ENCODE data around the gene RGS6. TPM values are rescaled to one million over a fixed set of nuclear protein-coding genes. Genes with fewer than 3 reads are reported as not detected.
A peak's percentile ranks its signal among the peaks of the same experiment; 100 is the strongest.

Gene RGS6
- total RNA-seq, 1 donor from 2014 or later, result 26.1 TPM

DNA sequence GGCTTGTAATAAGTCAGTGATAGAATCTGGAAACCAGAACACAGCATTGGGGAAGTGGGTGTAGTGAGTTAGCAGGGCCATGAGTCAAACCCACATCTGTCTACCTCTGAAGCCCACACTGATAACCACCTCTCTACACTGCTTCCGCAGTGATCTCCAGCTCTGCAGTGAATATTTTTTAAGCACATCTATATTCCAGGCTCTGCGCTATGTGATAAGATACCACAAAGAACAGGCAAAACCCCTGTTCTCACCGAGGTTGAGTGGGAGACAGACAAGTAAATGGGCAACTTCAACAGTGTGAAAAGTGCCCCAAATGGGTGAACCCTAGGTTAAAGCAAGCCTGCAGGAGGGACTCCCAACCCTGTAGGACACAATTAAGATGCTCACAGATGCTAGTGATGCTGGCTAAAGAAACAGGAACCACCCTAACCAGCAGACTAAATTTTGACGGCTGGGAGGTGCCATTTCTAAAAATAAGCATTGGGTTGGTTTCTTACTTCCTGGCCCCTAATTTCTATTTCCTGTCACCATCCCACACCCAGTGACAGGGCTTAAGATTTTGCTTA, 586.7 kb downstream of the RGS6 start:
- ATAC-seq (ENCODE audit: poor library complexity) (no peak), DNase-seq (no peak)
- intact Hi-C loops (cut with DNase I), result no loop called here

- intact Hi-C loops (cut with DNase I), result no loop called here
- no peak for ATAC-seq (ENCODE audit: poor library complexity)
- no peak for DNase-seq
Observed at GRCh38 chr14:72519543-72519942, 587.3 kb downstream of the RGS6 start.

DNA sequence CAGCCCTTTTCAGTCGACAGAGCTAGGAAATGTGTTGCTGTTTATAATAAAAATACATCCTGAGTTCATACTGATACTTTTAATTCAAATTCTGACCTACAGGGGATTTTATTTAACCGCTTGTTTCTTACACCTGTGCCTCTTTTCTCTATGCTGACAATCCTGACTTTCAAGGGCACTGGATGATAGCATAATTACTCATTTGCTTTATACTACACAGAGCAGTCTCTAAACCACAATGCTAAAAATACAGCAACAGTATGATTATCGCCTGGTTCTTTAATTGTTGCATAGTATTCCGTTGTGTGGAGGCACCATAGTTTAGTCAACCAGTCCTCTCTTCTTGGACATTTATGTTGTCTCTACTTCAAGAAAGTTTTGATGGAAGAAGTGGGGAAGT, 588.8 kb downstream of the RGS6 start:
- no peak for ATAC-seq (ENCODE audit: poor library complexity)
- intact Hi-C loops (cut with DNase I), result no loop called here
- no peak for DNase-seq

DNA sequence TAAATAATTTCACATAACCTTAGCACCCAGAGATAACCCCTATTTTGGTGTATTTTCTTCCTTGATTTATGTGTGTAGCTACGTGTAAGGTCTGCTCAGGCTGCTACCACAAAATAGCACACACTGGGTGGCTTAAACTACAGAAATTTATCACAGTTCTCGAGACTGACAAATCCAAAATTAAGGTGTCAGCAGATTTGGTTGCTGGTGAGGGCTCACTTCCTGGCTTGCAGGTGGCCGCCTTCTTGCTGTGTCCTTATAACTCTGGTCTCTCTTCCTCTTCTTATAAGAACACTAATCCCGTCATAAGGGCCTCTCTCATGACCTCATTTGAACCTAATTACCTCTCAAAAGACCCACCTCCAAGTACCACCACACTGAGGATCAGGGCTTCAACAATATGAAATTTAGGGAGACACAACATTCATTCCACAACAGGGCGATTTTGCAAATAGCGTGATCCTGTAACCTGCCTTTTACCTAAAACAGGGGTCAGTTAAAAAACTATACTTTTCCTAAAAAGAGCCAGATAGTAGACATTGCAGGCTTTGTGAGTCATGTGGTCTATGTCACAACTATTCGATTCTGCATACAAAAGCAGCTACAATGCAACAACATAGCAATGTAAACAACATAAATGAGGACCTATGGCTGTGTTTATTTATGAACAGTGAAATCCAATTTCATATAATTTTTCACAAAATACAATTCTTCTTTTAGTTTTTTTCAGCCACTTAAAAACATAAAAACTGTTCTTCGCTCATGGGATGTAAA, 589.9 kb downstream of the RGS6 start:
- no peak for ATAC-seq (ENCODE audit: poor library complexity)
- intact Hi-C loops (cut with DNase I), result no loop called here
- no peak for DNase-seq

DNA sequence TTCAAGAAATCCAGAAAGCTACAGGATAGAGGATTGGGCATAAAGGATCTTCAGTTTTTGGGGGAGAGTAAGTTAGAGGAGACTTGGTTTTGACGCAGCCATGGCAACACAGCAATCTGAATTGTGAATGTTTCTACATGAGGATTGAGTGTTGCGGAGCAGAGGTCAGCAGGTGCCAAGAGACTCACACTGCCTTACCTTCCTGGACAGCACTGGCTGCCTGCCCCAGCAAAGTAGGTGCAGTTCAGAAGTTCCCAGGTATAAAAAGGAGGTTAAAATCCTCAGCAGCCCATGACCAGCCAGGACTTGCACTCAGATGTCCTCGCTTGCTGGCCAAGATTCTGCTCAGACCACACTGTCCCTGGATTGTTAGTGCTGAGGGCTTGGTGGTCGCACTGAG, 590.6 kb downstream of the RGS6 start:
- DNase-seq (no peak), ATAC-seq (ENCODE audit: poor library complexity) (no peak)
- intact Hi-C loops (cut with DNase I), result no loop called here

- intact Hi-C loops (cut with DNase I), result no loop called here
- peak; percentile 14 for ATAC-seq (ENCODE audit: poor library complexity)
- no peak for DNase-seq
Observed at GRCh38 chr14:72523424-72524294, 591.4 kb downstream of the RGS6 start.

GRCh38 chr14:72524295-72524629, 592.0 kb downstream of the RGS6 start:
- DNase-seq (no peak), ATAC-seq (ENCODE audit: poor library complexity) (no peak)
- intact Hi-C loops (cut with DNase I), result no loop called here

GRCh38 chr14:72525087-72525915, 593.1 kb downstream of the RGS6 start:
- intact Hi-C loops (cut with DNase I), result no loop called here
- ATAC-seq (ENCODE audit: poor library complexity), result no peak
- DNase-seq, result no peak

DNA sequence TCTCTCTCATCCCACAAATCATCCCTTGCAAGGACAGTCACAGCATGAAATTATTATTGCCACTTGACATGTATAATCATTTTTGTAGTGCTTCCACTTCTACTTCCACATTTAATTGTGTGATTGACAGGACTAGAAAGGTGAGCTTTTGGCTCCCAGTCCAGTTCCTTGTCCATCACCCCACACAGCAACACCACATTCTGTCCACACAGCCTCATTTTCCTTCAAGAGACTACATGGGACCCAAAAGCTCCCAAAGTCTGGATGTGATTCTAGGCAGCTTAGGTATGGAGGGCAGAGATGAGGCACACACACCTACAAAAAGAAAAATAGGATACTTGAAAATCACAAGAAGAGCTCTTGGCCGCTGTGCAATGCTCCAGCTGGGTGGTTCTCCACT, 595.4 kb downstream of the RGS6 start:
- intact Hi-C loops (cut with DNase I), result no loop called here
- ATAC-seq (ENCODE audit: poor library complexity), result no peak
- DNase-seq, result no peak

- no peak for ATAC-seq (ENCODE audit: poor library complexity)
- intact Hi-C loops (cut with DNase I), result no loop called here
- DNase-seq, result no peak
Observed at GRCh38 chr14:72528059-72528862, 596.0 kb downstream of the RGS6 start.

DNA sequence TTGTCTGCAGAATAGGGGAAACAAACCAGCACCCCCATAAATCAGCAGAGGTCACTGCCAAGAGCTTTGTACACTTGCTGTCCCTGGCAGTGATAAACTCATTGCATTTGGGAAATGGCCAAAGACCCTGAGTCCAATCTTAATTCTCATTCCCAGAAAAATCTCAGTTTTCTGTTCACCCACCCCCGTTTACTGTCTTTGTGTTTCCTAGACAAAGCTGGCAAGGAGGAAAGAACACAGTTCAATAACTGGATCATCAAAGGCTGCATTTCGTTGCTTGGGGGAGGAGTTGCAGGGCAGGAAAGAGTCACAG, 596.6 kb downstream of the RGS6 start:
- no peak for DNase-seq
- intact Hi-C loops (cut with DNase I), result no loop called here

GRCh38 chr14:72532686-72533454, 600.6 kb downstream of the RGS6 start:
- intact Hi-C loops (cut with DNase I), result no loop called here
- no peak for DNase-seq
- no peak for ATAC-seq (ENCODE audit: poor library complexity)

More for the DNA sequence above, 596.6 kb downstream of the RGS6 start:
- ATAC-seq (ENCODE audit: poor library complexity), result no peak

DNA sequence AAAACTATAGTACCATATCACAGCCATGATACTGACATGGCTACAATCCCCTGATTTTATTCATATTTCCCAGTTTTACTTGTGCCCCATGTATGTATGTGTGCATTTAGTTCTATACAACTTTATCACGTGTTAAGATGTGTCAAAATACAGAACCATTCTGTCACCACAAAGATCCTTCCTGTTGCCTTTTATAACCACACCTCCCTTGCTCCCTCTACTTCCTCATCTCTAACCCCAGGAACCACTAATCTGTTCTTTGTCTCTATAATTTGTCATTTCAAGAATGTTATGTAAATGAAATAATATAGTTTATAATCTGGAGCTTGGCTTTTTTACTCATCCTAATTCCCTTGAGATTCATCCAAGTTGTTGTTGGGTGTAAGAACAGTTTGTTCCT, 603.3 kb downstream of the RGS6 start:
- DNase-seq (no peak), ATAC-seq (ENCODE audit: poor library complexity) (no peak)
- intact Hi-C loops (cut with DNase I), result no loop called here

GRCh38 chr14:72538387-72538786, 606.2 kb downstream of the RGS6 start:
- intact Hi-C loops (cut with DNase I), result no loop called here
- ATAC-seq (ENCODE audit: poor library complexity) (no peak), DNase-seq (no peak)

GRCh38 chr14:72539661-72540315, 607.6 kb downstream of the RGS6 start:
- intact Hi-C loops (cut with DNase I), result no loop called here
- no peak for ATAC-seq (ENCODE audit: poor library complexity)
- no peak for DNase-seq

DNA sequence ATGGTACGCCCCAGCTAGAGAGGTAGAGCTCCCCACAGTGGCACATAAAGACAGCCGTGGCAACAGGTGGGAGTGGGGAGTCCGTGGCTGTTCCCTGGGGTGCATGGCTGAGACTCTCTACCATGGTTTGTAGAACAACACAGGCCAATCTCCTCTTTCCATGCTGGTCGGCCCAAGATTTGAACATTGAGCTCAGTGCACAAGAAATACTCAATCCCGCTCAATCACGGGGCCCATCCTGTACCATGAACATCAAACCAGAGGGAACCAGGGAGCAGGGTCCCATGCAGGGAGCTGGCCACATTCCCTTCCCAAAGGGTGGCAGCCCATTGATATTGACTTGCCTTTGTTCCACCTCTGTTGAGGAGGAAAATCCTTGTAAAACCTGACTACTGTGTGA, 608.6 kb downstream of the RGS6 start:
- DNase-seq (no peak), ATAC-seq (ENCODE audit: poor library complexity) (no peak)
- intact Hi-C loops (cut with DNase I), result no loop called here

DNA sequence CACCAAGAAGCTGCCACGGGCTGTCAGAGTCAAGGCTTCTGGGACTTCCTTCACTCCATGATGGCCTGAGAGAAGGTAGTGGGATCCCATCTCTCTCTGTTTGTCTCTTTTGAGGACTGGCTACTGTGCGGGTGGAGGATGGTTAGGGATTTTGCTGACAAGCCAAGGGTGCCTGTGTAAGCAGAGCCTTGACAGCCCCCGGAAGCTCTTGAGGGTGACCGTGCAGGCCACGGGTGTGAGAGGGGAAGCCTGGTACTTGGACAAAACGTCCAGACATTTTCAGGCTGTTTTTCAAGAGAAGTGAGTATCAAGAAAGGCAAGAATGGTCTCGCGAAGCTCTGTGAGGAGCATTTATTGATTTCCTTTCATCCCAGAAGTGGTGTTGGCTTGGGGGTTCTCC, 609.3 kb downstream of the RGS6 start:
- intact Hi-C loops (cut with DNase I), result no loop called here
- no peak for DNase-seq
- no peak for ATAC-seq (ENCODE audit: poor library complexity)

All from Right ventricle myocardium superior (tissue), 1 donor.